ENCODE results near the gene POLA2. TPM values are rescaled to one million over a fixed set of nuclear protein-coding genes. Genes with fewer than 3 reads are reported as not detected.
"Not testable (repeated sequence)": the region's sequence is repeated elsewhere in the genome, so short reads cannot be mapped to it uniquely, and the experiment has no call there.

Gene POLA2
- total RNA-seq, 1 experiment from 2014 or later, result 8.7 TPM

DNA sequence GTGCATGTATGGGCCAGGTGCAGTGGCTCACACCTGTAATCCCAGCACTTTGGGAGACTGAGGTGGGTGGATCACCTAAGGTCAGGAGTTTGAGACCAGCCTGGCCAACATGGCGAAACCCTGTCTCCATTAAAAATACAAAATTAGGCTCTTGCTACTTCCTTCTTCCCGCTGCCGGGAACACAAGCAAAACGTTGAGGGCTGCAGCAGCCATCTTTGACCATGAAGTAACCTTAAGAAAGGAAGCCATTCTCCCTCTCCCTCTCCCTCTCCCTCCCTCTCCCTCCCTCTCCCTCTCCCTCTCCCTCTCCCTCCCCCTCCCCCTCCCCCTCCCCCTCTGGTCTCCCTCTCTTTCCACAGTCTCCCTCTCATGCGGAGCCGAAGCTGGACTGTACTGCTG lies 23.5 kb upstream of the POLA2 start:
- in situ Hi-C loops (cut with HindIII; ENCODE audit: low pct_unique_long_range_greater_than_20kb, low sequenced_read_pairs); DNase-seq (ENCODE audit: low read depth): not testable (repeated sequence)

DNA sequence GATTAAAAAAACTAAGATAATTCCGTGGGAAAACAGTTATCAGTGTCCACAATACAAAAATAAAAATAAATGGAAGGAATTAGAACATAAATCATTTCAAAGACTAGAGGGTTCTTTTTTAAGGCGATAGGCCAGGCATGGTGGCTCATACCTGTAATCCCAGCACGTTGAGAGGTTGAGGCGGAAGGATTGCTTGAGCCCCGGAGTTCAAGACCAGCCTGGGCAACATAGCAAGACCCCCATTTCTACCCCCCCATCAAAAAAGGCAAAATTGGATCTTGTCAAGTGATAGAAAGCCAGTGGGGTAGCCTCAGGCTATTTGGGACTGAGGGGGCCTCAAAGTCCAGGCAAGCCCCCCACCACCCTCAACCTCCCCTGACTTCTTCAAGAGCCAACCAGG lies 20.6 kb upstream of the POLA2 start:
- in situ Hi-C loops (cut with HindIII; ENCODE audit: low pct_unique_long_range_greater_than_20kb, low sequenced_read_pairs), result no loop called here

DNA sequence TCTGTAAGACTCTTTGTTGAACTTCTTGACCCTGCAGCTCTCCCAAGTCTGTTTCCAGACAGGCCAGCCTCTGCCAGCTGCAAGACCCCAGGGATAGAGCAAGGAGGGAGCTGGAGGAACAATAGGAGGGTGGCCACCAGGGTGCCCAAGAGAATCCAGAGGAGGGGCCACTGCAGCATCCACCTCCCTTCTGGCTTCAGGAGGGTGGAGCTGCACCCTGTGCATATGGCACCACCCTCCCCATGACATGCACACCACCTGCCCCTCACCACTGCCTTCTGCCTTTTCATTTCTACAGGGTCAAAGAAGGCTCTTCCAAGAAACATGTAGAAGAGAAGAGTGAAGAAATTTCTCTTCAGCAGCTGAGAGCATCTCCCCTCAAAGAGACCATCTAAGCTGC lies 20.1 kb upstream of the POLA2 start:
- no peak for DNase-seq (ENCODE audit: low read depth)
- in situ Hi-C loops (cut with HindIII; ENCODE audit: low pct_unique_long_range_greater_than_20kb, low sequenced_read_pairs), result no loop called here

More for the DNA sequence above, 20.6 kb upstream of the POLA2 start:
- no peak for DNase-seq (ENCODE audit: low read depth)

GRCh38 chr11:65242389-65242788 lies 19.4 kb upstream of the POLA2 start:
- DNase-seq (ENCODE audit: low read depth), result no peak
- in situ Hi-C loops (cut with HindIII; ENCODE audit: low pct_unique_long_range_greater_than_20kb, low sequenced_read_pairs), result no loop called here

GRCh38 chr11:65243797-65244196 lies 18.0 kb upstream of the POLA2 start:
- in situ Hi-C loops (cut with HindIII; ENCODE audit: low pct_unique_long_range_greater_than_20kb, low sequenced_read_pairs), result no loop called here
- no peak for DNase-seq (ENCODE audit: low read depth)

GRCh38 chr11:65245046-65245445 lies 16.7 kb upstream of the POLA2 start:
- in situ Hi-C loops (cut with HindIII; ENCODE audit: low pct_unique_long_range_greater_than_20kb, low sequenced_read_pairs), result not testable (repeated sequence)

DNA sequence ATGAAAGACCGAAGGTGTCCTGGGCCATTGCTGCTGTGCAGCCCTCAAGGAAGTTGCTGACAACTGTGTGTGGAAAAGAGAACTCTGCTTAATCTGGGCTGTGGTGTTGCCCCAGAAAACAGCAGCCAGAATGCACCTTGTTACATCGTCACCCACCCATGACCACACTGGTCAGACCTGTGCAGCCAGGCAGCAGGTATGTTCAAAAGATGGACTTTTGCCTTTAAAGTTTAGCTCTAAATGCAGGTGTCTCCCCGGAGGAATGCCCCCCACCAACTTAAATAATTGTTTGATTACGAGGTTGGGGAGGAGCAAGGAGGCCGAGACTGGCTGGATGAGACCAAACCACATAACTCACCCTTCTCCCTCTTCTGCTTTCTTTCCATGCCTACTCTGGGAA lies 15.3 kb upstream of the POLA2 start:
- no peak for DNase-seq (ENCODE audit: low read depth)
- in situ Hi-C loops (cut with HindIII; ENCODE audit: low pct_unique_long_range_greater_than_20kb, low sequenced_read_pairs), result no loop called here

More at GRCh38 chr11:65245046-65245445, 16.7 kb upstream of the POLA2 start:
- DNase-seq (ENCODE audit: low read depth), result not testable (repeated sequence)

- in situ Hi-C loops (cut with HindIII; ENCODE audit: low pct_unique_long_range_greater_than_20kb, low sequenced_read_pairs); DNase-seq (ENCODE audit: low read depth): not testable (repeated sequence)
These were observed 13.5 kb upstream of the POLA2 start for GRCh38 chr11:65248184-65248710.

GRCh38 chr11:65251476-65251875 lies 10.3 kb upstream of the POLA2 start:
- no peak for DNase-seq (ENCODE audit: low read depth)
- in situ Hi-C loops (cut with HindIII; ENCODE audit: low pct_unique_long_range_greater_than_20kb, low sequenced_read_pairs), result no loop called here

DNA sequence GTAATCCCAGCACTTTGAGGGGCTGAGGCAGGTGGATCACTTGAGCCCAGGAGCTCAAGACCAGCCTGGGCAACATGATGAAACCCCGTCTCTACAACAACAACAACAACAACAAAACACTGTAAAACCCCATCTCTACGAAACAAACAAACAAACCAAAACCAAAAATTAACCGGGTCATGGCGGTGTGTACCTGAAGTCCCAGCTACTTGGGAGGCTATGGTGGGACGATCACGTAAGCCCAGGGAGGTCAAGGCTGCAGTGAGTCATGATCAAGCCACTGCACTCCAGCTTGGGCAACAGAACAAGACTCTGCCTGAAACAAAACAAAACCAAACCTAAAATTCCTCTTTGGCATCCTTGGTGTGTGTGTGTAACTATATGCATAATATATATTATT lies 7.0 kb upstream of the POLA2 start:
- in situ Hi-C loops (cut with HindIII; ENCODE audit: low pct_unique_long_range_greater_than_20kb, low sequenced_read_pairs), result no loop called here

GRCh38 chr11:65258988-65259387 lies 2.8 kb upstream of the POLA2 start:
- DNase-seq (ENCODE audit: low read depth), result no peak
- in situ Hi-C loops (cut with HindIII; ENCODE audit: low pct_unique_long_range_greater_than_20kb, low sequenced_read_pairs), result no loop called here

More for the DNA sequence above, 7.0 kb upstream of the POLA2 start:
- DNase-seq (ENCODE audit: low read depth), result no peak

- in situ Hi-C loops (cut with HindIII; ENCODE audit: low pct_unique_long_range_greater_than_20kb, low sequenced_read_pairs), result no loop called here
- no peak for DNase-seq (ENCODE audit: low read depth)
These were observed 1.5 kb upstream of the POLA2 start for GRCh38 chr11:65260302-65260701.

DNA sequence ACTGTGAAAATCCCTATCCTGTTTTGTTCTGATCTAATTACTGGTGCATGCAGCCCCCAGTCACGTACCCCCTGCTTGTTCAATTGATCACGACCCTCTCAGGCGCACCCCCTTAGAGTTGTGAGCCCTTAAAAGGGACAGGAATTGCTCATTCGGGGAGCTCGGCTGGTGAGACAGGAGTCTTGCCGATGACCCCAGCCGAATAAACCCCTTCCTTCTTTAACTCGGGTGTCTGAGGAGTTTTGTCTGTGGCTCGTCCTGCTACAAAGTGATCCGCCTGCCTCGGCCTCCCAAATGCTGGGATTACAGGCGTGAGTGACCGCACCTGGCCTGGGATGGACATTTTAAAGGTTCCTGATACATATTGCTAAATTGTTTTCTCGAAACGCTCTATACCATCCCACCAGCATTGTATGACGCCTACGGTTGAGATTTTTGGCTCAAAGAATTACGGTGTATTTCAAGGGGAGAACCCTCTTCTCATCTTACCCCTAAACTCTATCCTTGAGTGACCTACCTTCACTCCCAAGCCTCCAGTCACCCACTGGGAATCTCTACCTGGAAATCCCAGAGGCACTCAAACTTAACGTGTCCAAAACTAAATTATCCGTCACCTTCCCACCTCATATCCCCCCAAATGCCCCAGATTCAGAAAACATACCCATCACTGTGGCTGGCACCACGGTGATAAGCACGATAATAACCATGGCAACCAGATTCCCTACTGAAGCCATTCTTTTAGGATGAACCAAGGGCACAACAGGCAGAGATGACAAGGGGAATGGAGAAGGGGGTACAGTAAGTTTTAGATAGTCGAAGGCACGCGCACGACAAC lies 789 bp upstream of the POLA2 start:
- in situ Hi-C loops (cut with HindIII; ENCODE audit: low pct_unique_long_range_greater_than_20kb, low sequenced_read_pairs), result no loop called here
- DNase-seq (ENCODE audit: low read depth), result no peak

- in situ Hi-C loops (cut with HindIII; ENCODE audit: low pct_unique_long_range_greater_than_20kb, low sequenced_read_pairs), result no loop called here
- DNase-seq (ENCODE audit: low read depth), result no peak
These were observed 569 bp downstream of the POLA2 start for GRCh38 chr11:65262381-65262680.

- in situ Hi-C loops (cut with HindIII; ENCODE audit: low pct_unique_long_range_greater_than_20kb, low sequenced_read_pairs), result no loop called here
- DNase-seq (ENCODE audit: low read depth), result no peak
These were observed 1.0 kb downstream of the POLA2 start for GRCh38 chr11:65262776-65263175.

DNA sequence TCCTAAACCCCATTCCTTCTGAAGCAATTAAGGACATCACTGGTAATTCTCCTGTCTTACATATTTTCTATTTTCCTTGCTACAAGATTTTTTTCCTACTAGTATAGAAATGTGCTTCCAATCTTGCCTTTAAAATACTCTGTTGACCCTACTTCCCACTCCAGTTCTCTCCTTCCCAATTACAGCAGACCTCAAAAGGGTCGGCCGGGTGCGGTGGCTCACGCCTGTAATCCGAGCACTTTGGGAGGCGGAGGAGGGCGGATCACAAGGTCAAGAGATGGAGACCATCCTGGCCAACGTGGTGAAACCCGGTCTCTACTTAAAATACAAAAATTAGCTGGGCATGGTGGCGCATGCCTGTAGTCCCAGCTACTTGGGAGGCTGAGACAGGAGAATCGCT lies 3.0 kb downstream of the POLA2 start:
- DNase-seq (ENCODE audit: low read depth); in situ Hi-C loops (cut with HindIII; ENCODE audit: low pct_unique_long_range_greater_than_20kb, low sequenced_read_pairs): not testable (repeated sequence)

GRCh38 chr11:65266210-65266609 lies 4.4 kb downstream of the POLA2 start:
- no peak for DNase-seq (ENCODE audit: low read depth)
- in situ Hi-C loops (cut with HindIII; ENCODE audit: low pct_unique_long_range_greater_than_20kb, low sequenced_read_pairs), result no loop called here

DNA sequence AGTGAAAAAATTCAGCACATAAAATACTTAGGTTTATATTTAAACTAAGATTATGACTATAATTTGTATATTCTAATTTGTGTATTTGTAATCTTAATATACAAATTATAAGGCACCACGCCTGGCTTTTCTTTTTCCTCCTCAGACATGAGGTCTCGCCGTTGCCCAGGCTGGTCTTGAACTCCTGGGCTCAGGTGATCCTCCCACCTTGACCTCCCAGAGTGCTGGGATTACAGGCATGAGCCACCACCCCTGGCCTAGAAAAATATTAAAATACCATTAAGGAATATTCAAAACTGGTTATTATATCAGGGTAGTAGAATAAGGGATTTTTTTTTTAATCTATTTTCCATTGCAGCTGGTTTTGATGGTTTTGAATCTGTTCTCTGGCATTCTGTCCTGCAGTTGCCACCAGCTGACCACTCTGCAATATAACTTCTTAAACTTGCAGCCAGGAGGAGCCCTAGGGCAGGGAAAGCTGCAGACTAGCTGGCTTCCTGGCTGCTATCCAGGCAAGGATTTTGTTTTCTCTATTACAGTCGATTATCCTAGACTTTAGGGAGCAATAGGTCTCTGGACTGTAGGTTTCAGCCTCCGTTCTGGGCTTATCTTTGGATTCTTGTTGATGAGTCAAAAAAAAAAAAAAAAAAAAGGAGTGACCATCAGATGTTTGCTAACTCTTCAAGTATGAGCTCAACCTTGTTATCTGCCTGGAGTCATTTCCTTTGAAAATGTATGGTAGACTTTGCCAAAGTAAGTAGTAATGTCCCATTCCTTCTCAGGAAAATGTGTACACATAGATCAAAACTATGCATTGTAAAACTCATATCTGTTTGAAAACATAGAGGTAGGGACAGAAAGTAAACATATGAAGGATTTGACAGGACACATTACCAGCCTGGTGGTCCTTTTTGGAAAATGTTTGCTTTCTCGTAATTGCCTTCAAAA lies 13.2 kb downstream of the POLA2 start:
- DNase-seq (ENCODE audit: low read depth), result peak; percentile 80
- in situ Hi-C loops (cut with HindIII; ENCODE audit: low pct_unique_long_range_greater_than_20kb, low sequenced_read_pairs), result no loop called here

DNA sequence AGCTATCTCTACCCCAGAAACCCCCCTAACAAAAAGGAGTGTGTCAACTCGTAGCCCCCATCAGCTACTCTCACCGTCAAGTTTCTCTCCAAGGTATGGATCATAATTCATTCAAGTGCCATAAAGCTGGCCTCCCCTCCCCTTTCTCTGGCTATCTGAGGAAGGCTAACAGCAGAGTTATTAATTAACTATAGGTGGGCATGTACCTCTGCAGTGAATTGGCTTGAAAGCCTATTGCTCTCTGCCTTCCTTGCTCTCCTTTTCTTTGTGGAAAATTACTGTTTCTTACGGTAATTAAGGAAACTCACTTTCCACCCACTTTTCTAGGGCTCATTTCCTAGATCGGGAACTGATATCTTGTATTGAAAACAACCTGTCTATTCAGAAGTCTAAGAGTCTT lies 14.1 kb downstream of the POLA2 start:
- in situ Hi-C loops (cut with HindIII; ENCODE audit: low pct_unique_long_range_greater_than_20kb, low sequenced_read_pairs), result no loop called here
- DNase-seq (ENCODE audit: low read depth), result no peak
